ENCODE data around the gene DHH.

- TF ChIP-seq EP300 (IDR thresholded peaks at IDR 0.05) = no peak
- no peak for TF ChIP-seq CTCF (IDR thresholded peaks at IDR 0.05)
These were observed 38.4 kb upstream of the DHH start for GRCh38 chr12:49133014-49133413.

Data from suprapubic skin (tissue), 3 donors.